ENCODE measurements around the gene PPM1G. TPM values are rescaled to one million over a fixed set of nuclear protein-coding genes. Genes with fewer than 3 reads are reported as not detected.
"Not testable (repeated sequence)": the region's sequence is repeated elsewhere in the genome, so short reads cannot be mapped to it uniquely, and the experiment has no call there.

The PPM1G gene
- total RNA-seq, 1 experiment from 2014 or later, result 163 TPM

GRCh38 chr2:27428213-27428977 lies 19.0 kb upstream of the PPM1G start, which contains the start of gene NRBP1:
TSS of gene NRBP1 (plus strand) at chr2:27428631. CDS start at chr2:27433274, 4,643 bp downstream.
- peak; percentile 96 to 98 for DNase-seq
- Histone ChIP-seq H3K9me3 (replicated peaks) (no peaks in the 10 kb centered on the region), H3K36me3 (peaks cover 5% of the 10 kb centered on the region)

GRCh38 chr2:27427863-27428212 lies 18.4 kb upstream of the PPM1G start:
- Histone ChIP-seq H3K27ac (peak overlapping the region; percentile 81), H3K9me3 (replicated peaks) (no peaks in the 10 kb centered on the region), H3K4me1 (peaks cover 17% of the 10 kb centered on the region), H3K36me3 (no peaks in the 10 kb centered on the region; the same call in 1 of the 2 replicates), H3K4me3 (peak overlapping the region; percentile 98), H3K27me3 (no peaks in the 10 kb centered on the region)
- DNase-seq, result no peak

More at GRCh38 chr2:27428213-27428977, 19.0 kb upstream of the PPM1G start, which contains the start of gene NRBP1:
- Histone ChIP-seq H3K27ac (peak within 1 kb of the TSS; percentile 81), H3K4me1 (peaks cover 17% of the 10 kb centered on the region), H3K4me3 (peak within 1 kb of the TSS; percentile 98), H3K27me3 (no peaks in the 10 kb centered on the region)

- H3K27me3 ChIP-seq; H3K9me3 ChIP-seq (replicated peaks); H3K27ac ChIP-seq; H3K4me3 ChIP-seq; H3K4me1 ChIP-seq; H3K36me3 ChIP-seq; DNase-seq: not testable (repeated sequence)
Measured at GRCh38 chr2:27425039-27425438, 15.6 kb upstream of the PPM1G start.

- no peaks in the 10 kb centered on the region for H3K36me3 ChIP-seq
- no peak overlapping the region for H3K27ac ChIP-seq
- no peak for DNase-seq
- no peaks in the 10 kb centered on the region for H3K4me1 ChIP-seq
- H3K9me3 ChIP-seq (replicated peaks), result no peaks in the 10 kb centered on the region
- H3K27me3 ChIP-seq, result no peaks in the 10 kb centered on the region
- H3K4me3 ChIP-seq, result no peak overlapping the region
Measured at GRCh38 chr2:27422958-27423357, 13.6 kb upstream of the PPM1G start.

- H3K27me3 ChIP-seq, result no peaks in the 10 kb centered on the region
- no peaks in the 10 kb centered on the region for H3K4me1 ChIP-seq
- no peaks in the 10 kb centered on the region for H3K9me3 ChIP-seq (replicated peaks)
- no peak overlapping the region for H3K27ac ChIP-seq
- DNase-seq, result no peak
- no peak overlapping the region for H3K4me3 ChIP-seq
- no peaks in the 10 kb centered on the region for H3K36me3 ChIP-seq
Measured at GRCh38 chr2:27421660-27422250, 12.4 kb upstream of the PPM1G start.

GRCh38 chr2:27420996-27421395 lies 11.6 kb upstream of the PPM1G start:
- Histone ChIP-seq H3K27ac (no peak overlapping the region), H3K4me1 (no peaks in the 10 kb centered on the region), H3K27me3 (no peaks in the 10 kb centered on the region), H3K9me3 (replicated peaks) (no peaks in the 10 kb centered on the region), H3K4me3 (no peak overlapping the region), H3K36me3 (no peaks in the 10 kb centered on the region)
- DNase-seq, result no peak

- no peaks in the 10 kb centered on the region for H3K4me1 ChIP-seq
- no peak for DNase-seq
- H3K27ac ChIP-seq, result no peak overlapping the region
- no peaks in the 10 kb centered on the region for H3K27me3 ChIP-seq
- no peaks in the 10 kb centered on the region for H3K36me3 ChIP-seq
- H3K9me3 ChIP-seq (replicated peaks), result no peaks in the 10 kb centered on the region
- H3K4me3 ChIP-seq, result no peak overlapping the region
Measured at GRCh38 chr2:27416151-27416550, 6.8 kb upstream of the PPM1G start.

- peaks cover 3% of the 10 kb centered on the region for H3K36me3 ChIP-seq
- H3K4me3 ChIP-seq, result no peak overlapping the region
- no peak for DNase-seq
- H3K9me3 ChIP-seq (replicated peaks), result no peaks in the 10 kb centered on the region
- no peak overlapping the region for H3K27ac ChIP-seq
- peaks cover 5% of the 10 kb centered on the region for H3K4me1 ChIP-seq
- no peaks in the 10 kb centered on the region for H3K27me3 ChIP-seq
Measured at GRCh38 chr2:27412419-27413152, 3.2 kb upstream of the PPM1G start.

GRCh38 chr2:27408601-27409320 lies 630 bp downstream of the PPM1G start:
- Histone ChIP-seq H3K36me3 (peaks cover 26% of the 10 kb centered on the region), H3K4me3 (peak overlapping the region; percentile 98), H3K27ac (peak overlapping the region; percentile 62), H3K27me3 (no peaks in the 10 kb centered on the region), H3K4me1 (peaks cover 9% of the 10 kb centered on the region), H3K9me3 (replicated peaks) (no peaks in the 10 kb centered on the region)
- DNase-seq, result peak in 1 of 2 experiments; percentile 54

GRCh38 chr2:27407798-27408491 lies 1.4 kb downstream of the PPM1G start:
- peaks cover 26% of the 10 kb centered on the region for H3K36me3 ChIP-seq
- no peak overlapping the region; the same call in 1 of the 2 replicates for H3K27ac ChIP-seq

GRCh38 chr2:27400348-27401135 lies 8.8 kb downstream of the PPM1G start:
- no peak overlapping the region for H3K4me3 ChIP-seq
- H3K9me3 ChIP-seq (replicated peaks), result no peaks in the 10 kb centered on the region
- no peaks in the 10 kb centered on the region for H3K27me3 ChIP-seq
- H3K36me3 ChIP-seq, result peaks cover 49% of the 10 kb centered on the region
- H3K4me1 ChIP-seq, result no peaks in the 10 kb centered on the region
- no peak overlapping the region for H3K27ac ChIP-seq
- peak in 1 of 2 experiments; percentile 48 for DNase-seq

More at GRCh38 chr2:27407798-27408491, 1.4 kb downstream of the PPM1G start:
- peak overlapping the region; percentile 98 for H3K4me3 ChIP-seq
- H3K9me3 ChIP-seq (replicated peaks), result no peaks in the 10 kb centered on the region
- H3K4me1 ChIP-seq, result peaks cover 9% of the 10 kb centered on the region
- no peaks in the 10 kb centered on the region for H3K27me3 ChIP-seq
- peak; percentile 39 to 72 for DNase-seq

GRCh38 chr2:27398962-27399361 lies 10.4 kb downstream of the PPM1G start:
- H3K27ac ChIP-seq, result no peak overlapping the region
- no peak for DNase-seq
- H3K27me3 ChIP-seq, result no peaks in the 10 kb centered on the region
- H3K4me1 ChIP-seq, result no peaks in the 10 kb centered on the region
- no peaks in the 10 kb centered on the region for H3K9me3 ChIP-seq (replicated peaks)
- H3K4me3 ChIP-seq, result no peak overlapping the region
- H3K36me3 ChIP-seq, result peaks cover 43% of the 10 kb centered on the region

- DNase-seq, result no peak
- Histone ChIP-seq H3K9me3 (replicated peaks) (0 out of 2 replicates have a peak, but pooled peaks cover 4% of the 10 kb centered on the region), H3K4me3 (no peak overlapping the region), H3K27ac (no peak overlapping the region), H3K36me3 (peaks cover 45% of the 10 kb centered on the region), H3K4me1 (no peaks in the 10 kb centered on the region), H3K27me3 (no peaks in the 10 kb centered on the region)
Measured at GRCh38 chr2:27393225-27393624, 16.2 kb downstream of the PPM1G start.
